Activated B cell treated with CpG ODN at 0.5 μM for 24 hours (primary cell): ENCODE results near the gene CYREN. TPM values are rescaled to one million over a fixed set of nuclear protein-coding genes. Genes with fewer than 3 reads are reported as not detected.
A peak's percentile ranks its signal among the peaks of the same experiment; 100 is the strongest.

ENCODE experiments used
- ATAC-seq: fragments of 200-7000 bp; cut with Tn5 transposase; one replicate; pipeline ENCODE4 v1.10.0; 2021; ENCODE audit warnings: low read depth, mild to moderate bottlenecking, moderate library complexity
- CTCF ChIA-PET: fragments of 350-600 bp; sonication (Branson Sonifier 250); formaldehyde crosslinking; loops from one replicate; lab custom pipeline; 2021; ENCODE audit warnings: antibody characterized with exemption; lab: Charles Lee
- POLR2A ChIA-PET: fragments of 350-600 bp; sonication (Branson Sonifier 250); formaldehyde crosslinking; loops from one replicate; lab custom pipeline; 2021; ENCODE audit warnings: antibody characterized with exemption; lab: Charles Lee
- DNase-seq: peaks from one replicate; pipeline ENCODE4 v3.0.0; 2022
- H3K27ac Mint-ChIP-seq: one replicate; pipeline ENCODE4 v1.8.0; 2020; ENCODE audit warnings: mixed read lengths
- H3K27me3 Mint-ChIP-seq: one replicate; pipeline ENCODE4 v1.8.0; 2021; ENCODE audit warnings: mixed read lengths
- H3K36me3 Mint-ChIP-seq: one replicate; pipeline ENCODE4 v1.8.0; 2021; ENCODE audit warnings: low read depth, mixed read lengths
- H3K4me1 Mint-ChIP-seq: one replicate; pipeline ENCODE4 v1.8.0; 2021; ENCODE audit warnings: mixed read lengths
- H3K4me3 Mint-ChIP-seq: one replicate; pipeline ENCODE4 v1.8.0; 2020; ENCODE audit warnings: mild to moderate bottlenecking, mixed read lengths
- H3K9me3 Mint-ChIP-seq: one replicate; pipeline ENCODE4 v1.8.0; 2020; ENCODE audit warnings: mixed read lengths
- intact Hi-C: fragments of 100-400 bp; cut with micrococcal nuclease; formaldehyde crosslinking; loops from one replicate; pipeline ENCODE4 v1.15.1; 2024
- total RNA-seq: library from RNA; stranded (reverse); gene quantifications from 2 replicates; pipeline ENCODE4 v1.2.3, GENCODE V29; 2022
- TF ChIP-seq, protein P1 (sequence below): fragments of 200-600 bp; IDR thresholded peaks from one replicate; pipeline ENCODE4 v1.8.0; 2022; ENCODE audit warnings: antibody characterized with exemption, mild to moderate bottlenecking

Gene CYREN
- total RNA-seq, 1 donor from 2014 or later, result 79.3 TPM

DNA sequence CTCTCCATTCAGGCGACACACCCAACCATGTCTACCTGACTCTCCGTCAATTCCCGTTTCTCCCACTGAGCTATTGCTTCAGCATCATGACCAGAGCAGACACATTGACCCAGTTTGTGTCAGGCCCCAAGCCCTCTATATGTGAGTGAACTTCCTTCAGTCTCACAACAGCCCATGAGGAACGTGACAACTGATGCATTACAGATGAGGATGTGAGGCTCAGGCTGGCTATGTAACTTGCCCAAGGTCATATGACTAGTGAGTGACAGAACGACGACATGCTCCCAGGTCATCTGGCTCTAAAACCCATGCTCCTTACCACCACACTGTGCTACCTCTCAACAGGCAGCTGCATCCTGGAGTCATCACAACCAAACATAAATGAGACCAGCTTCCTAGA lies 19.0 kb downstream of the CYREN start:
- Mint-ChIP-seq H3K4me3 (peak overlapping the region; percentile 83), H3K27me3 (no peaks in the 10 kb centered on the region), H3K36me3 (peaks cover 60% of the 10 kb centered on the region), H3K9me3 (peaks cover 23% of the 10 kb centered on the region), H3K27ac (peak overlapping the region; percentile 93), H3K4me1 (peaks cover 81% of the 10 kb centered on the region)
- no peak for DNase-seq
- TF ChIP-seq, protein P1, sequence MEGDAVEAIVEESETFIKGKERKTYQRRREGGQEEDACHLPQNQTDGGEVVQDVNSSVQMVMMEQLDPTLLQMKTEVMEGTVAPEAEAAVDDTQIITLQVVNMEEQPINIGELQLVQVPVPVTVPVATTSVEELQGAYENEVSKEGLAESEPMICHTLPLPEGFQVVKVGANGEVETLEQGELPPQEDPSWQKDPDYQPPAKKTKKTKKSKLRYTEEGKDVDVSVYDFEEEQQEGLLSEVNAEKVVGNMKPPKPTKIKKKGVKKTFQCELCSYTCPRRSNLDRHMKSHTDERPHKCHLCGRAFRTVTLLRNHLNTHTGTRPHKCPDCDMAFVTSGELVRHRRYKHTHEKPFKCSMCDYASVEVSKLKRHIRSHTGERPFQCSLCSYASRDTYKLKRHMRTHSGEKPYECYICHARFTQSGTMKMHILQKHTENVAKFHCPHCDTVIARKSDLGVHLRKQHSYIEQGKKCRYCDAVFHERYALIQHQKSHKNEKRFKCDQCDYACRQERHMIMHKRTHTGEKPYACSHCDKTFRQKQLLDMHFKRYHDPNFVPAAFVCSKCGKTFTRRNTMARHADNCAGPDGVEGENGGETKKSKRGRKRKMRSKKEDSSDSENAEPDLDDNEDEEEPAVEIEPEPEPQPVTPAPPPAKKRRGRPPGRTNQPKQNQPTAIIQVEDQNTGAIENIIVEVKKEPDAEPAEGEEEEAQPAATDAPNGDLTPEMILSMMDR, result no peak
- ChIA-PET POLR2A (interaction anchor here (0.8 to 7.6 kb wide), 6 partner anchors 11 to 165 kb away, joined by 3 to 119 read pairs (median 4); partner anchors contain the start of genes AGBL3, CYREN and WDR91), CTCF (interaction anchor here (0.8 to 2.0 kb wide), 5 partner anchors 19 to 165 kb away, joined by 3 to 9 read pairs (median 3); partner anchors contain the start of genes AGBL3, CYREN and WDR91)
- intact Hi-C loops, result no loop called here
- peak; percentile 48 for ATAC-seq

DNA sequence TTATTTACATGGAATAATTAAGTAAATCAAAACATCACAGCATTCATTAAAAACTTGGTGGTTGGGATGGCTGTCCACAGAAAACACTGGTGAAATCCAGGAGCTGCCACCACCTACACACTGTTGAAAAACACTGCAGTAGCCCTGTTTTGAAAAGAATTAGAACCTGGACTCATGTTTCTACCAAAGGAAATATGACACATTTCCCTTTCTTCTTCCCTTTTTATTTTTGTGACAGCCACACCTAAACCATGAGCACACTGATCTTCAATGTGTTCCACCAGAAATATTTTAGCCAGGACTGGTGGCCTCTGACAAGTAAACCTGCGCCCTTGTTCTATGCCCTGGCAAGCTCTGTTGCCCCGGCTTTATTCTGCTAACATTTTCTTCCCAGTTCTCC lies 19.4 kb downstream of the CYREN start:
- ChIA-PET CTCF (interaction anchor here (0.8 to 2.0 kb wide), 5 partner anchors 20 to 165 kb away, joined by 3 to 9 read pairs (median 3); partner anchors contain the start of genes AGBL3, CYREN and WDR91), POLR2A (interaction anchor here (0.8 to 7.6 kb wide), 5 partner anchors 11 to 164 kb away, joined by 3 to 119 read pairs (median 4); partner anchors contain the start of genes AGBL3, CYREN and WDR91)
- Mint-ChIP-seq H3K27ac (peak overlapping the region; percentile 93), H3K4me3 (peak overlapping the region; percentile 83), H3K9me3 (peaks cover 19% of the 10 kb centered on the region), H3K36me3 (peaks cover 56% of the 10 kb centered on the region), H3K4me1 (peaks cover 85% of the 10 kb centered on the region), H3K27me3 (no peaks in the 10 kb centered on the region)
- no peak for DNase-seq
- intact Hi-C loops, result no loop called here
- TF ChIP-seq, protein P1, result no peak
- no peak for ATAC-seq

DNA sequence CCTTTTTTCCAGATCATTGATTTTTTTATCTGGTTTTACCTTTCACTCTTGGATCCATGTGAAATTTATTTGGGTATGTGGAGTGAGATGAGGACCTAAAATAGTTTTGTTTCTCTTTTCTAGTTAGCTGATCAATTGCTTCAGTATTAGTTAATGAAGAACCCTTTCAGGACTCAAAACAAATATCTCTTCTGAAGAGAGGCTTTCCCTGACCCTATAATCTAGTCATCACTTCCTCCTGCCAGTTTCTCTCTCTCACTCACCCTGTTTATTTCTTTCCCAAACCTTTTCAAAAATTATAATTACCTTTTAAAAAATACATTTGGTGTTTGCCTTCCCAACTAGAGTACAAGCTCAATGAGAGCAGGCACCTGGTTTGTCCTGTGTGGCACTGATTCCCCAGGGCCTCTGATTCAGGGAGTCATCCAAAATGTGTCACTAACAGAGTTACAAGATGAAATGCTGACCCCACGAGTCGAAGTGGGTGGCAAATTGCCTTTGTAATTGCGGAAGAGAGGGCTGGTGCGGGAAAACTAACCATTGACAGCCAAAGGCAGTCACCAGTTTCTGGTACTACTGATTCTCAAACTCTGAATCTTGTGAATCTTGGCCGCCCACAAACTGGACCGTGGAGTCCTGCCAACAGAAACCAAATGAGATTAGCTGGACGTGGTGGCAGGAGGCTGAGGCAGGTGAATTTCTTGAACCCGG lies 20.3 kb downstream of the CYREN start:
- Mint-ChIP-seq H3K4me1 (peaks cover 88% of the 10 kb centered on the region), H3K36me3 (peaks cover 47% of the 10 kb centered on the region), H3K27me3 (no peaks in the 10 kb centered on the region), H3K4me3 (peak overlapping the region; percentile 83), H3K9me3 (peaks cover 13% of the 10 kb centered on the region), H3K27ac (peak overlapping the region; percentile 93)
- TF ChIP-seq, protein P1, result no peak
- CTCF ChIA-PET, result interaction anchor here (0.8 to 2.1 kb wide), 7 partner anchors 11 to 164 kb away, joined by 3 to 9 read pairs (median 3); partner anchors contain the start of genes AGBL3, CYREN and WDR91
- POLR2A ChIA-PET, result interaction anchor here (1.4 to 7.6 kb wide), 4 partner anchors 12 to 164 kb away, joined by 4 to 119 read pairs (median 78); partner anchors contain the start of genes AGBL3, CYREN and WDR91
- intact Hi-C loops, result no loop called here
- ATAC-seq (no peak), DNase-seq (no peak)

DNA sequence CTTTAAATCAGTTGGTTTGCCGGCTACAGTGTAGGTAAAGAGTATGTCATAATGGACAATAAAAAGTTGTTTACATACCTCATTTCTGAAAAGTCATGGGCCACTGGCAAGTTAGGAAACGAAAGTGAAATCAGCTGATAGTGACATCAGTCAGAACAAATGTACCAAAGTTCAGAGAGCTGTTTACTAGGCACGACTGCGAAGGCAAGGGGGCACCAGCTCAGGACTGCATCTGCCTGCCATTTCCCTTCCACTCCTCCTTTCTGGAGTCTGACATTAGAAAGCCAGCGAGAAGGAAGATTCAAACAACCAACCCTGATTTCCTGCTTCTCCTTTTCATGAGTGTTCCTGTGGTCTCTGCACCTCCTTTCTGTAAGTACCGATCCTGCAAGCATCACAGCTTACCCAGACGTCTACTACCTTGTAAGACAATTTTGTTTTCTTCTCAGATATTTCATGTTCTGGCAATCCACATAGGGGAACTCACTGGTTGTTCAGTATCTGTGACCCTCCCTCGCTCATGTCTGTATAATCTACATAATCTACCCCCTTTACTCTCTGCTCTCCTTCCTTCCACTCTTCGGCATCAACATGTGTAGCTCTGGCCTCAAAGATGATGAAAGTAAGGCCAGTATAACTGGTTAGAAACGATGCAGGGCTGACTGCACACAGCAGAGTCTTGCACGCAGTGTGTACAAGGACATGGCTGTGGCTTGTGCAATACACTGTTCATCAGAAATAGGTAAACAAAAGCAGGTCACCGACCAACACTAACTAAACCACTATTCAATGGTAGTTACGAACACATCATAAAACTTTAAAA lies 22.4 kb downstream of the CYREN start, which contains the start of gene TMEM140:
Gene TMEM140 (plus strand): TSS at position 174 of the 823 bp plus-strand sequence. CDS start 16,370 bp downstream, outside the sequence.
- ChIA-PET POLR2A (interaction anchor here (0.7 to 7.6 kb wide), 16 partner anchors 10 to 831 kb away, joined by 3 to 119 read pairs (median 6); partner anchors contain the start of genes AGBL3, AKR1B1, BPGM and CYREN), CTCF (interaction anchor here (0.5 to 3.2 kb wide), 8 partner anchors 8 to 1881 kb away, joined by 3 to 20 read pairs (median 4); partner anchors contain the start of genes AGBL3 and CYREN)
- ATAC-seq, result peak; percentile 72
- intact Hi-C loops, result loop anchor here (1.0 to 5.0 kb wide), 8 partner anchors 13 to 829 kb away; partner anchors contain the start of genes AGBL3, BPGM, CYREN and MTPN
- Mint-ChIP-seq H3K27me3 (no peaks in the 10 kb centered on the region), H3K4me3 (peak within 1 kb of the TSS; percentile 83), H3K36me3 (peaks cover 27% of the 10 kb centered on the region), H3K27ac (peak within 1 kb of the TSS; percentile 93), H3K9me3 (no peaks in the 10 kb centered on the region), H3K4me1 (peaks cover 73% of the 10 kb centered on the region)
- DNase-seq, result no peak
- TF ChIP-seq, protein P1, result no peak
